DMS153 (cell line): ENCODE data around the gene NID2.

Experiments
- DNase-seq: peaks from one replicate; lab custom pipeline; 2025; lab: John Stamatoyannopoulos, UW

Gene NID2

DNA sequence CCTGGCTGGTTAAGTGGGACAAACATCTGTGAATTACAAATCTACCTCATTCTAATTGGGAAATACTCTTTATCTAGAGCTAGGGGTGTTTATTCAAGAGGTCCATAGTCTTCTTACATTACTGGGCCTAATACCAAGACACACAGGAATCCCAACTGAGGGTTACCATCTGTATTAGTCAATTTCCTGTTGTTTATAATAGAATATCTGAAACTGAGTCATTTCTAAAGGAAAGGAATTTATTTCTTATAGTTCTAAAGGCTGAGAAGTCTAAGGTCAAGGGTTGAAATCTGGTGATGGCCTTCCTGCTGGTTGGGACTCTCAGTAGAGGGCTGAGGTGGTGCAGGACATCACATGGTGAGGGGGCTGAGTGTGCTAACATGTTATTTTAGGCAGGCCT, 43.5 kb downstream of the NID2 start:
- no peak for DNase-seq

DNA sequence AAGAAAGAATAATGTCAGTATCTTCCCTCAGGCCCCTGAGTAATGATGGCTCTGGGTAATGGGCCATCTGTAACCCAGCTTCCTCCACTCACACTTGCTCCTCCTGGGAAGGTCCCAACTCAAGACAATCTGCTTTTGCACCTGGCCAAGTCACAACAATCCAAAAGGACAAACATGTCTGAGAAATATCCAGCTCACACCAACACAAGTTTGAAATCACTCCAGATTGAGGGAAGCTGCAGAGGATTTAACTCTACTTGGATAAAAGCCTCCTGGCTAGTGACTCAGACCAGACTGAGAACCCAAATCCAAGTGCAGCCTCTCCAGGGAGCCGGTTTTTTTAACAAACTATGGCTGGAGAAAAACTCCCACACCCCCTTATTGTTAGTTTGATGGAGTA, 45.3 kb downstream of the NID2 start:
- no peak for DNase-seq

DNA sequence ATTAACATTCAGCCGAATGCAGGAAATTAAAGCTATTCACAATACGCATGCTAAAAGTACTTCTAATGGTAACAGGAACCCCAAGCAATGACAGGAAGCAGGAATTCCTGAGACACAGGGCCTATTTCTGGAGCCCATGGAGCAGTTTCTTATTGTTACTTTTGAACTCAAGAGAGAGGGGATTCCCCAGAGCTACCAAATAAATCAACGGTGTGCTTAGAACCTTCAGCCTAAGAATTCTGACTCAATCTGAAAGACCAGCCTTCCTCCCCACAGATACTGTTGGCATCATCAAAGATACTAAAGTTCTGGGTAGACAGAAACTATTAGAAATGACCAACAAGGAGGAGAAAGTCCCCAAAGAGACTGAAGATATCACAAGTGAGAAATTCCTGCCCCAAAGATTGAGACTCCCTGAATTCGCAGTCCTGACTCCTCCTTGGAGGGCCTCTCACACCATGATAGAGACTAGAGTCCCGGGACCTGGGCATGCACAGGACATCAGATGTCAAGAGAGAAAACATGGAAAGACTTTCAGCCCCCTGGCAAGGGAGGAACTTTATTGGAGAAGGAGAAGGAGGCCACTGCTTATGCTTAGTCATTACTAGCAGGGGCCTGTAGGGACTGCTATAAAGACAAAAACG, 46.8 kb downstream of the NID2 start:
- no peak for DNase-seq

DNA sequence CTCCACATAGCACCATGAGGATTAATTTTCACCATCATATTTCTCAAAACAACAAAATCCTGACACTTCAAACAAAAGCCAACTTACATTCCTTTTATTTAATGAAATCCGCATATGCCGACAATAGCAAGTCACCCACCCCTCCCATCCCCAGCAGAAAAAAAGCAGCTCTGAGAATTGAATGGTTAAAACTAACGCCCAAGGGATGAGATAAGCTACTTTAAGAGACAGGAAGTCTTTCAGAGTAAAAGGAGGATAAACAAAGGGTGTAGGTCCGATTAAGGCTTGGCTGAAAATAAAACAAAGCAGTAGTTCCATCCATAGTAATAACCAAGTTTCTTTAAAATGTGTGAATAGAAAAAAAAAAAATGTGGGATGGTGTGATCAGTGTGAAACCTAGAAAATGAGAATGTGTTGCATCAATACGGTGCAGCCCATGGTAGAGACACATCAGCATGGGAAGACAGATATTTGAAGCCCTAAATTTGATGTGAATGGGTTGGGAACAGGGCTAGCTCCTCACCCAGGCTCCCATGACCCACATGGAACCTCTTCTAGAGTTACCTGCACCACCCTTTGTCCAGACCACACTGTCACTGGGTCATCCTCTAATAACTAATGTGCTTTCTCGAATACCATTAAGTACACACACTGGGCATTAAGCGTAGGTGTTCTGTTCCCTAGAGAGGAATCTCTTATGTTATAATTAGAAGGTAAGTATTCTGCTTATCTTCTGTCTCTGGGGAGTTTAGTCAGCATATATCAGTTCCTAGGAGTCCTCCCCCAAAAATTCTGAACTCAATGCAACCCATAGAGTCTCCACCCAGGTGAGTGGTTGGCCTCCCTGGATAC, 47.8 kb downstream of the NID2 start:
- DNase-seq = no peak

DNA sequence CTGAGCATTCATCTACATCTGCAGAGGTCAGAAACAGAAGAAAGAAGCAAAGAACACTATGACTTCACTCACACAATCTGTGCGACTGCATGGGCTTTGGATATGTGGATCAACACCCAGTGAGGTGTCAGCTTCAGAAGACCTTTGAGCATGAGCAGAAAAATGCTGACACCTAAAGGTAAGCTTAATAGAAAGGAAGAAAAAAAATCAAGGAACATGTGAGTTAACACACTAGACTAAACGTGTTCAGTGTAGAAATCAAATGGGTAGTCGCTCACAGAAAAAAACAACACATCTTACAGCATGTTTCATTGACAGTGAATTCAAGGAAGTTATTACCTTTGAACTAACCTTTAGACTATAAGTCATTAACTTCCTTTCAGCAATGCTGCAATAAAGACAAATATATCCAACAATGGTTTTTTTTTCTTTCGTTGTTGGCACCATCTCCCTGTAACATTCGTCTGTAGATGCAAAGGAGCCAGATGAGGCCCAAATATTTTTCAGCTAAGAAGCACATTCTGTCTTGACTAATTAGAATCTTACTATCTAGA, 48.6 kb downstream of the NID2 start:
- DNase-seq = no peak

DNA sequence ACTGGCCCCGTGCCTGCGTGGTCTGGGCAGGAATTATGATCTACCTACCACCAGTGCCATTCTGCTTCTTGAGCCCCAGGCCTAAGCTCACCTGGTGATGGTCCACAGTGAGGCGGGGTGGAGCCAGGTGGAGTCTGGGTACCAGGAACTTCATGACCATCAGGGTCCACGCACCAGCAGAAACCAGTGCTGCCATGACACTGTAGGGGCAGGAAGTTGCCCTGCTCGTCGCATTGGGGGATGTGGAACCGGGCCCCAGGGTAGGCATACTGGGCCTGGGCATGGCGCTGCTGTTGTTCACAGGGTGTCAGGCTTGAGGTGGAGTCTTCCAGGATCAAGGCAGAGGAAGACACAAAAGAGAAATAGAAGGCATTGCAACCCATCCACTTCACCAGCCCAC, 49.9 kb downstream of the NID2 start:
- DNase-seq = no peak

DNA sequence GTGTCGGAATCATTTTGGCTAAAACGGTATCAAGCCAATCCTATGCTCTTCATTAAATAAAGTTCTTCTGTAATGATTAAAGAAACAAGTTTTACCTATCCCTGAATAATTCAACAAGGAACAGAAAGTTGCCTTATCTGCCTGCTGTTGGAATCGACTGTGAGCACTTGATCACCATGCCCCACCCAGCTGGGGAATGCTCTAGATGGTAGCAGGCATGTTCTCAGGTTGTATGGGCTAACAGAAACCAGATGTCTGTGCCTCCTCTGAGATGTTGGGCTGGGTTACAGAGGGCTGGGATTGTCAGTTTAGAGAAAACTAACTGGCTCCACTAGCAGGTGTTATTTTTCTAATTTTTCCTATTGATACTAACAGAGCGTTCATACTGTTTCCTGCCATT, 50.6 kb downstream of the NID2 start:
- DNase-seq = no peak

DNA sequence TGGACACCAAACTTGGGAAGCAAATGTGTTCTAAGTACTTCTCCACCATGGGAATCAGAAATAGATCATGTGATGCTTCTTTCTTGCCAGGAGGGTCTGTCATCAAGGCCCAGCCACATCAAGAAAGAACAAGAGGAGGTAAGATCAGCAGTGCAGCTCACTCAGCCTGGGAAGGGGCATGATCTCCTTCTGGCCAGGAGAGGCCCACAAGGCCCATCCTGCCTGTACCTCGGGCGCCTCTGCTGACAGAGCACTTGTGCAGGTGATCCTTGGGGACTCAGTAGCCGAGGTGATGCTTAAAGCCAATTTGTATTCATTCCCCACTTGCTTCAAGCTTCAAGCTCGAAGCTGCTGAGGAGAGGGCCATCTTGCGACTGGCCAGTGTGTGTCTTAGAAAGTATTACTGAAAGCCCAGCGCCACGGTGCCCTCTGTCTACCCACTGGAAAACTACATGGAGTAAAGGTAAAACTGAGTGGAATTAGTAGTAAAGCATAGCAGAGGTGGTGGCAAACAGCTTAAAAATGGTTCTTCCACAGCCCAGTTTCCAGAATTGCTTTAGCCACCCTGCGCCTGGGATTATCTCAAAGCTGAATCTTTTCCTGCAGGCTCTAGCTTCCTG, 53.3 kb downstream of the NID2 start:
- no peak for DNase-seq

DNA sequence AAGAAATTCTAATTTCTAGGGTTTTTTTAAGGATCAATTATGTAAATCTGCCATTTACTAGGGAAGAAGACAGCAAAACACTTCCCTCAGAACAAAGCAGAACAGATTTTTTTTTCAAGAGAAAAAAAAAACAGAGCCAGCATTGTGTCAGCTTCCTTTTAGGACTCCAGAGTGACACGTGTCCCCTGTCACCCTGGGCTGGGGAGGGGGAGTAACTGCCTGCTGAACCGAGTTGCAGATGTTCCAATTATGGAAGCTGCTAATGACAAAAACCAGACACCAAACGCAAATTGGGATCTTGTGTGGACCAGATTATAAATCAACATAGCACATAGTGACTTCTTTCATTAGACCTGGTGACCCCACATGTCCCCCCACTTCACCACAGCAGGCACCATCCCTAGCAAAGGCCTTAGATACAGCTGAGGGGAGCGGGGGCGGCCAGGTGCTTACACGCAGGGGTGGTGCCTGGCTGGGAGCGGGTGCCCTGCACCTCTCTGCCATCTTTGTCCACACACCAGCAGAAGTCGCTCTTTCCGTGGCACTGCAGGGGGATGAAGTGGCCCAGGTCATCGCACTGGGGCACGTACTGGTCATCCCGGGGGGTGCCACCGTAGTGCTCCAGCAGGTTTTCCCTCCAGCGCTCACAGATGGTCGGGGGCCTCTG, 54.1 kb downstream of the NID2 start:
- DNase-seq = no peak

DNA sequence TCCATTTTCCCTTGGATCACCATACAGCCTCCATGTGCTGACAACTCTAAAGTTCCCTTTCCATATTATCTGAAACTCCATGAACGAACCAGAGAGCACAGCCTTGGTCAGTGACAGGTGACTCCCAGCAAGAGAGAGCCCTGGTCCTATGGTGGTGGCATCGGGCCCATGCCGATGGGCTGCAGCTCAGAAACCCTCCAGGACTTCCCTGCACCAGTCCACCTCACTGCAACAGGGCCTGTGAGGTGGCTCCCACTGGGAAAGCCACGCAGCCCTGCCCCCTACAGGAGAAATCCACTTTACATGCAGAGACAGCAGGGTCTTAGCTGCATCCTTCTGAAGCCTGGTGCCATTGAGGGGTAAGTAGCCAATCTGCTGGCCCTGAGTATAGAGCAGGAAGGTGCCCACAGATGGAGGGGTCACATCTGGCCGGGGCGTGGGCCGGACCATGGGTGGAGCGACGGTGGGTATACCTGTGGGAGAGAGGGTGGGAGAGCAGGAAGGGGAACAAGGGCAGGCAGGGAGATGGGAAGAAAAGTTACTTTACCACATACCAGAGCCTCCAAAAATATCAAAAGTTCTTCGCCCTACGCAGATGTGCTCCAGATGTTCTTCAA, 54.8 kb downstream of the NID2 start:
- DNase-seq = no peak

DNA sequence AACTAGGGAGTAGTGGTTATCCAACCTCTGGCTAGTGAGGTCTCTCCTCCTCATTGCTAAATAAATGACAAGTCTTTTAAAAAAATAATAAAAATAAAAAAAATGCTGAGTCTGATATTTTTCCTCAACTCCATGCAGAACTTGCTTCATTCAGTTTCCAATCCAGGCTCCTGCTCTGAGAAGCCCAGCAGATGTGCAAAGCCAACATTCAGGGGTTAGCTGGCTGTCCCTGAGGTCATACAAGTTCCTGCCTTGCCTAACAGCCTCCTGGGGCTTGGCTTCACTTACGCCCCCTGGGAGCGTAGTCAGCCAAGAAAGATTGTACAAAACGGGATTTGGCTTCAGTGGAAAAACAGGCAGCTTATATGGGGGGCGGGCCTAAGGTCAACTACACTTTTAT, 56.2 kb downstream of the NID2 start:
- no peak for DNase-seq

DNA sequence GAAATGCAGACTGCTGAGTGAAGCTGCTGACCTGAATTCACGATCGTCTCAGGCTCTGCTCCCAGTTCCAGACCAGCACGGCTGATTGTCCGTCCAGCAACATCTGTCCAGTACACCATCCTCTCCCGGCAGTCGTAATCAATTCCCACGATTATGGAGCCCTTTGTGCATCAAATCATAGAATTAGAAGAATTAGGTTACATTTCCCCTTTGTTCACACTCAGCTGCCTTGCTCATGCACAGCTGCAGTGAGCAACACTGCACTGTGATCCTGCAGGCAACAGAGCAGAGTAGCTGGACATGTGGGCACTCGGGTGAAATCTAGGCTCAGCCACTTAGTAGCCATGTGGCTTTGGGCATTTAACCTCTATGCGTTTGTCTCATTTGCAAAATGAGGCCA, 57.3 kb downstream of the NID2 start:
- DNase-seq = no peak

DNA sequence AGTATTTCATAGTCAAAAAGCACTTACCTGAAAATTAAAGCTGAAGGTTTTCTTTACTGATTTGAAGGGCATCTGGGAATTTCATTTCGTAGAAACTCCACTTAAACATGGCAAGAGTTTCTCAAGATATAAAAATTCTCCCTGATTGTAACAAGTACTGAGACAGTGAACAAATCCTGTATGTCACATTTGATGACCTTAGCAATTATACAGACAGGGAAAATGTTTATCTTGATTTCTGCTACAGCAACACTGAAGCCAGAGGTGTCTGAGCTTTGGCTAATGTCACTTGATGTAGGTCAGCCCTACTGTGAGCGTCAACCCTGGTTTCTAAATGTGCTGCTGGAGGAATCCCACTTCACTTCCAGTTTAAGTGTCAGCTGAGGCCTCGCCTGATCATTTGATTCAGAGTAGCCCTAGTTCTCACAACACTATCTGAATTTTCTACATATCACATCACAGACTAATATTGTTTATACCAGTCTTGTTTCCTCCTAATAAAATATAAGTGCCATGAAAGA, 58.6 kb downstream of the NID2 start:
- DNase-seq = no peak

DNA sequence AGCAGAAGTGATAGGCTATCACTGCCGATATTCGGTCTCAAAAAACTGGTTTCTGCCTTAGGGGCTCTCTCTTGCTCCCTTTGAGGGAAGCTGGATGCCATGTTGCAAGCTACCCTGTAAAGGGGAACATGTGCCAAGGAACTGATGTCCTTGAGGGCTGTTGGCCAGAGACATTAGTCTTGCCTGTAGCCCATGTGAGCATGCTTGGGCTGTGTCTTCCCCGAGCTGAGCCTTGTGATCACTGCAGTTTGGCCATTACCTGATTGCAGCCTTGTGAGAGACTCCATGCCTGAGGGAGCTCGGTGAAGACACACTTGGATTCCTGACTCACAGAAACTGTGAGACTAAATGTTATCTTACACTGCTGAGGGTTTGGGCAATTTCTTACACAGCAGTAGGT, 60.7 kb downstream of the NID2 start:
- DNase-seq = no peak

DNA sequence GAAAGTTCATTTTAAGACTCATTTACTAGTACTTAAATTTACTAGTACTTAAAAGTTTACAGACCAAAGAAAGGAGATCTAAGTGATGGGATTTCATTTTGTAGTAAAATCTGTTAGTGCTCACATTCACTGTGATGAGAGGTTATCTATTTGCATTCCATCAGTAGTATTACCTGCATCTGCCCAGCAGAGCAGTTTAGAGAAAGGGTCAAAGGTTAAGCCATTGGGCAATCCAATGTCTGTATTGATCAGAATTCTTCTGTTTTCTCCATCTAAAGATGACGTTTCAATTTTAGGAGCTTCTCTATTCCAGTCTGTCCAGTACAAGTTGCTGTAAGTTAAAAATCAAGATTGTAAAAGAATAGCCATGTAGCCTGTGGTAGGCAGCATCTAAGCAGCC, 61.2 kb downstream of the NID2 start:
- DNase-seq = no peak

DNA sequence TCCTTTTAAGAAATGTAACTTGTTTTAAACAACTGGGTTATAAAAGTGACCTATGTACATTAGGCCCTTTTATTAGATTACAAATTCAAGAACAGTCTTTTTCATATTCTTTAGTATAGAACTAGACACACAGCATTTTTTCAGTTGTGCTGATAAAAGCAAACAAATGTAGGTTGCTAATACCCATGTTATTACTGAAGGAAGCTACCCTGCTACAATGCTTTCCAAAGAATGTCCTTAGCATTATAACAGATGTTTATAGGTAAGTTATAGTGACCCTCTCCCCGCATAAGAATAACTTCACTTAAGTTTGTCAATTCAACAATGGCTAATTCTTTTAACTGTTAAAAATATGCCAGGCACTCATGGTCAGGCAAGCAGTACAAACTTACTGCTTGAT, 61.6 kb downstream of the NID2 start:
- DNase-seq = no peak

DNA sequence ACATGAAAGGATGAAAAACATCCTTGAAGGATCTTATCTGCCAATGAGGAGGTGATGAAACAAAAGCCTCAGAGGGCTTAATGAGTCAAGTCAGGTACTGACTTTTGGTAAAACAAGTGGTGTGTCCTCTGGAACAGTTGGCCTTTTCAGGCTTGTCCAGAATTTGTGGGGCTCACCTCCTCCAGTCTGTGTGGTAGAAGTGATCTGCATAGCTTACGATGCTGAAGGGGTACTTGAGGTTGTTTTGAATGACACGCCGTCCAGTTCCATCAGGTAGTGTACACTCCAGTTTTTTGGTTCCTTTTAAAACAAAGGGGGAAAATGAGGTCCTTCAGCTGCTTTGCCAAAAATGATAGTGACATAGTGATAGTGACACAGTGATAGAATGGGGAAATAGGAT, 62.5 kb downstream of the NID2 start:
- DNase-seq = no peak

DNA sequence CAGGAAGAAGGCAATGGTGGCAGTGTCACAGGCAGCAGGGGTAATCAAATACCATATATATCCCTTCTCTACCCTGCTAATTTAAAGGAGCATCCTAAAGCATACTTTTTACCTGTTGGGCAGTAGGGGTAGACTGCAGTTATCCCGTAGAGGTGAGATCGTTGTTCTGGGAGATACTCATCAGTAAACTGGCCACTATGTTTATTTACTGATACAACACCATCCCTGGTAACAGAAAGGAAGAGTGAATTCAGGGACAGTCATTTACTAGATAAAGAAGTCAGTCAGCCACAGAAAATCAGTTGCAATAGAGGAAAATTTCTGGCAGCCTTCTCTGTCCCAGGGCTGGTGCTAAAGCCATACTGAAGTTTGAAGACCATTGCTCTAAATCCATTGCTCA, 63.2 kb downstream of the NID2 start:
- no peak for DNase-seq

DNA sequence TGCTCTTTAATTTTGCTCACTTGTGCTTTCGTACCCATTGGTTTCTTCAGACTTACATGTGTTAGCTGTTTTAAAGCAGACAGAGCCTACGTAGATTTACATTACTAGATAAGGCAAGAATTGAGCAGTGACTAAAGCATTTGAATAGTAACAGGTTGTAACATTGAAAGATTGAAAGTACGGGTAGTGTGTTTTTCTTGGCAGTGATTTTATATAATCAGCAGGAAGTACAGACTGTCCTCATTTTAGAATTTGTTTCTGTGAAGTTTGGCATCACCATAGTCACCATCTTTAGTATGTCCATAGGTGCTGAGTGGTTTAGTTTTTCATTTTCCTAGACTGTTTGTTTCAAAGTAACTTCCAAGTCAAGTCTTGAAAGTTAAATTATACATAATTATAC, 65.5 kb downstream of the NID2 start:
- DNase-seq = no peak

DNA sequence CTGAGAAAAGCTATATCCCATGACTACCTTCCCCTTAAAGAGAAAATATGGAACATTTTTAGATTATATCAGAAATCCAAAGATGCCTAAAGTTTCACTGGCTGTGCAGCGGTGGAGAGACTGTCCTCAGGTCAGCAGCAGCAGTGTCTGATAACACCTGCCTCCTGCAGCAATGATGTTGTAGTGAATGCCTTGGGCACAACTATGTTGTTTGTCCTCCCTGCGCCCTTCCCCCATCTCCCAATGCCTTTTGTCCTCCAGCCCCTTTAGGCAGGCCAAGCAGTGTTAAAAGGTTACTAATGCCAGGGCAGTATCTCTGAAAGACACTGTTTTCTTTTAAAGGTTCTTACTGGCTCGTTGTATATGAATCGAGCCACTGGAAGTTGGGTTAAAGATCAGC, 66.3 kb downstream of the NID2 start:
- DNase-seq = no peak

DNA sequence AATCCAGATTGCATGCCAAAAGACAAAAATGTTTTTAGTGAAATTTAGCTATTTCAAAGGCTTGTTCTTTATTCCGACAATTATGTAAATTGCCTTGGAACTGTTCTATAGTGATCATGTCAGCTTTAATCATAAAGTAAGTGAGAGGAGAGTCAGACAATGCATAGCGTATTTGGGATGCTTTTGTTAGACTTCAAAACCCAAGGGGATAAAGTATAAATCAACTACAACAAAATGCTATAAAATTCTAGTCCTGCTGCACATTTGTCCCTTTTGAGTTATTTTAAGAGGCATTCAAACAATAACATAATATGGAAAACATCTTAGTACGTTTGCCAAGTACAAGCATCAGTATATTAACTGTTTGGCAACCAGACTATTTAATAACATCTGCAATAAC, 68.2 kb downstream of the NID2 start:
- no peak for DNase-seq

DNA sequence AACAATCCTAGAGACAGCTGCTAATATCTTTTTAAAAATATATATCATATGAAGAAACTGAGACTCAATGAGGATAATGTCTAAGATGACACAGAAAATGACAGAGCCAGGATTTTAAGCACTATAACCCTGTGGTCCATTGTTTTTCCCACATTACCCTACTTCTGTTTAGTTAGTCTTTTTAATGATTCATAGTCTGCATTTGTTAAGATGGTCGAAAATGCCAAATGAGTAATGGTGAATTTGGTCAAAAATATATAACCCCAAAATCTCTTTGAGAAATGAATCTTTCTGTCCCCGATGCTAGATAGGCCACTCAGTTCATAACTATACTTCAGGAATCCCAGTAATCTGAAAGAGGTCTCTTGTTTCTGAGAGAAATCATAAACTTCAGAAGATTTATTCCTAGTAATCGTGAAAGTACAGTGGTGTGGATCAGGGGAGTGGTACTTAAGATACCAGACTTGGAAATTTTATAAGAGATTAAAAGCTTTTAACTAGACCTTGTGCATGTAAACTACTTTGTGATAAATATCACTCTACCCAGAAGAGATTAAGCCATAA, 68.8 kb downstream of the NID2 start:
- DNase-seq = no peak
